Ramos (cell line): Measurements from ENCODE around the gene CLECL1.
"Not testable (repeated sequence)": the region's sequence is repeated elsewhere in the genome, so short reads cannot be mapped to it uniquely, and the experiment has no call there.

Source experiments
- in situ Hi-C: fragments of 300-500 bp; cut with MboI; formaldehyde crosslinking; loops from one replicate; pipeline ENCODE4 v1.14.3; 2022; ENCODE audit warnings: low sequenced_read_pairs; ENCODE audit not compliant: unreplicated experiment

The CLECL1 gene

GRCh38 chr12:9699898-9700605 lies 32.8 kb downstream of the CLECL1 start:
- in situ Hi-C loops, result no loop called here

GRCh38 chr12:9699269-9699897 lies 33.5 kb downstream of the CLECL1 start:
- in situ Hi-C loops, result no loop called here

- in situ Hi-C loops, result no loop called here
Measured at GRCh38 chr12:9698681-9699080, 34.2 kb downstream of the CLECL1 start.

- in situ Hi-C loops, result no loop called here
Measured at GRCh38 chr12:9697619-9698018, 35.3 kb downstream of the CLECL1 start.

GRCh38 chr12:9695661-9696060 lies 37.2 kb downstream of the CLECL1 start:
- in situ Hi-C loops, result not testable (repeated sequence)

- in situ Hi-C loops, result not testable (repeated sequence)
Measured at GRCh38 chr12:9695150-9695549, 37.7 kb downstream of the CLECL1 start.

- in situ Hi-C loops, result no loop called here
Measured at GRCh38 chr12:9694241-9694640, 38.7 kb downstream of the CLECL1 start.

- in situ Hi-C loops, result no loop called here
Measured at GRCh38 chr12:9692909-9693308, 40.0 kb downstream of the CLECL1 start.

- in situ Hi-C loops, result no loop called here
Measured at GRCh38 chr12:9687228-9687627, 45.7 kb downstream of the CLECL1 start.

GRCh38 chr12:9685915-9686314 lies 47.0 kb downstream of the CLECL1 start:
- in situ Hi-C loops, result no loop called here

GRCh38 chr12:9685366-9685765 lies 47.5 kb downstream of the CLECL1 start:
- in situ Hi-C loops, result not testable (repeated sequence)

GRCh38 chr12:9682949-9683348 lies 49.9 kb downstream of the CLECL1 start:
- in situ Hi-C loops, result not testable (repeated sequence)

GRCh38 chr12:9682508-9682907 lies 50.4 kb downstream of the CLECL1 start:
- in situ Hi-C loops, result not testable (repeated sequence)

- in situ Hi-C loops, result loop anchor here (25.0 kb wide), 1 partner anchor 713 kb away; the partner anchor contains the start of gene KLRK1
Measured at GRCh38 chr12:9674226-9674590, 58.7 kb downstream of the CLECL1 start.

- in situ Hi-C loops, result loop anchor here (25.0 kb wide), 1 partner anchor 714 kb away; the partner anchor contains the start of gene KLRK1
Measured at GRCh38 chr12:9673404-9674225, 59.3 kb downstream of the CLECL1 start.
